Mucosa of descending colon (tissue), 3 donors: ENCODE measurements around the gene PANK3. TPM values are rescaled to one million over a fixed set of nuclear protein-coding genes. Genes with fewer than 3 reads are reported as not detected.
"Not testable (repeated sequence)": the region's sequence is repeated elsewhere in the genome, so short reads cannot be mapped to it uniquely, and the experiment has no call there.

Source experiments
- ATAC-seq: fragments of 200-7000 bp; cut with Tn5 transposase; one replicate; pipeline ENCODE4 v1.9.1; 2020; ENCODE audit warnings: mild to moderate bottlenecking, moderate library complexity
- DNase-seq, 3 donors: peaks; one replicate each; pipeline ENCODE4 v3.0.0-alpha.2; 2020
- H3K36me3 ChIP-seq: fragments of 200-600 bp; one replicate; pipeline ENCODE4 v1.8.0; 2021; ENCODE audit warnings: low read depth, mild to moderate bottlenecking
- H3K4me1 ChIP-seq: fragments of 200-600 bp; one replicate; pipeline ENCODE4 v1.8.0; 2021; ENCODE audit warnings: low read depth, mild to moderate bottlenecking
- H3K4me3 ChIP-seq: fragments of 200-600 bp; one replicate; pipeline ENCODE4 v1.8.0; 2021; ENCODE audit warnings: mild to moderate bottlenecking
- H3K9me3 ChIP-seq: fragments of 200-600 bp; one replicate; pipeline ENCODE4 v1.8.0; 2021; ENCODE audit warnings: mild to moderate bottlenecking
- CTCF ChIP-seq: fragments of 200-600 bp; IDR thresholded peaks from one replicate; pipeline ENCODE4 v1.8.0; 2022; ENCODE audit warnings: antibody characterized with exemption, mild to moderate bottlenecking
- intact Hi-C, 2 donors: fragments of 100-400 bp; cut with DNase I in 1 of 2; cut with micrococcal nuclease in 1 of 2; formaldehyde crosslinking; loops; one replicate each; pipeline versions ENCODE4 v1.11.0 to v1.11.1; 2022; cut with DNase I, micrococcal nuclease
- total RNA-seq, 3 donors: library from RNA; stranded (reverse); fragmentation: NEBNext Ultra II Directional in 2 of 3; extraction: Animal tissue kit (Norgen Biotek cat#: 25700) in 2 of 3; gene quantifications; one replicate each; pipeline versions ENCODE4 v1.2.1 to v1.2.4, GENCODE V29; 2021 to 2023
- donor health status: DM: no; HTN: no; CAD: no; lungs with moderate emphysema.
- donor health status: DM: no; HTN: no; CAD: no.
- donor health status: DM: no; HTN: yes; CAD: no.

The PANK3 gene
- total RNA-seq, 3 donors from 2014 or later: 80.7 to 147 (median 125) TPM

GRCh38 chr5:168549554-168549953, 29.6 kb downstream of the PANK3 start:
- H3K36me3 ChIP-seq: no peaks in the 10 kb centered on the region
- no peak for TF ChIP-seq CTCF
- no peak for ATAC-seq
- no peak for DNase-seq
- intact Hi-C loops: no loop called here
- no peak overlapping the region for H3K4me3 ChIP-seq
- H3K9me3 ChIP-seq: no peaks in the 10 kb centered on the region
- H3K4me1 ChIP-seq: no peaks in the 10 kb centered on the region

GRCh38 chr5:168537176-168537575, 42.0 kb downstream of the PANK3 start:
- TF ChIP-seq CTCF: no peak
- Histone ChIP-seq H3K36me3 (no peaks in the 10 kb centered on the region), H3K4me3 (no peak overlapping the region), H3K9me3 (no peaks in the 10 kb centered on the region), H3K4me1 (no peaks in the 10 kb centered on the region)
- ATAC-seq (no peak), DNase-seq (no peak)
- intact Hi-C loops: no loop called here

- ATAC-seq, H3K36me3 ChIP-seq, H3K9me3 ChIP-seq, DNase-seq, H3K4me1 ChIP-seq, intact Hi-C loops, H3K4me3 ChIP-seq: not testable (repeated sequence)
Measured at GRCh38 chr5:168534351-168534750, 44.8 kb downstream of the PANK3 start.

GRCh38 chr5:168531987-168532864, 46.9 kb downstream of the PANK3 start:
- Histone ChIP-seq H3K4me3 (no peak overlapping the region), H3K9me3 (no peaks in the 10 kb centered on the region), H3K4me1 (peaks cover 4% of the 10 kb centered on the region), H3K36me3 (no peaks in the 10 kb centered on the region)
- DNase-seq: no peak
- ATAC-seq: no peak
- intact Hi-C loops: no loop called here
- no peak for TF ChIP-seq CTCF

GRCh38 chr5:168531191-168531590, 48.0 kb downstream of the PANK3 start:
- H3K36me3 ChIP-seq: no peaks in the 10 kb centered on the region
- DNase-seq: no peak
- no peak for ATAC-seq
- H3K4me1 ChIP-seq: peaks cover 4% of the 10 kb centered on the region
- H3K4me3 ChIP-seq: no peak overlapping the region
- H3K9me3 ChIP-seq: no peaks in the 10 kb centered on the region
- intact Hi-C loops: no loop called here
- no peak for TF ChIP-seq CTCF

- H3K36me3 ChIP-seq: no peaks in the 10 kb centered on the region
- no peak overlapping the region for H3K4me3 ChIP-seq
- peaks cover 4% of the 10 kb centered on the region for H3K4me1 ChIP-seq
- intact Hi-C loops: no loop called here
- ATAC-seq (no peak), DNase-seq (no peak)
- no peaks in the 10 kb centered on the region for H3K9me3 ChIP-seq
- TF ChIP-seq CTCF: no peak
Measured at GRCh38 chr5:168530621-168531150, 48.5 kb downstream of the PANK3 start.
